ENCODE results near the gene ZNF48. TPM values are rescaled to one million over a fixed set of nuclear protein-coding genes. Genes with fewer than 3 reads are reported as not detected.

The ZNF48 gene
- total RNA-seq, 1 donor from 2014 or later, result 6.2 TPM

- Histone ChIP-seq H3K9me3 (no peaks in the 10 kb centered on the region), H3K27me3 (ENCODE audit: low read depth) (no peaks in the 10 kb centered on the region), H3K27ac (peak overlapping the region; percentile 81), H3K4me3 (peak overlapping the region; percentile 91), H3K36me3 (peaks cover 23% of the 10 kb centered on the region), H3K4me1 (peaks cover 36% of the 10 kb centered on the region)
- TF ChIP-seq CTCF (IDR thresholded peaks at IDR 0.05), result no peak
- DNase-seq (no peak), ATAC-seq (no peak)
- intact Hi-C loops (cut with DNase I), result no loop called here
Observed at GRCh38 chr16:30368792-30369090, 26.5 kb upstream of the ZNF48 start.

GRCh38 chr16:30369091-30369937 lies 25.9 kb upstream of the ZNF48 start:
- Histone ChIP-seq H3K4me1 (peaks cover 36% of the 10 kb centered on the region), H3K27ac (peak overlapping the region; percentile 81), H3K36me3 (peaks cover 17% of the 10 kb centered on the region), H3K4me3 (peak overlapping the region; percentile 91), H3K27me3 (ENCODE audit: low read depth) (no peaks in the 10 kb centered on the region), H3K9me3 (no peaks in the 10 kb centered on the region)
- ATAC-seq (no peak), DNase-seq (no peak)
- TF ChIP-seq CTCF (IDR thresholded peaks at IDR 0.05), result no peak
- intact Hi-C loops (cut with DNase I), result no loop called here

GRCh38 chr16:30369938-30370455 lies 25.2 kb upstream of the ZNF48 start:
- Histone ChIP-seq H3K4me1 (peaks cover 36% of the 10 kb centered on the region), H3K9me3 (no peaks in the 10 kb centered on the region), H3K36me3 (peaks cover 11% of the 10 kb centered on the region), H3K27me3 (ENCODE audit: low read depth) (no peaks in the 10 kb centered on the region), H3K4me3 (peak overlapping the region; percentile 91), H3K27ac (peak overlapping the region; percentile 81)
- DNase-seq, result no peak
- TF ChIP-seq CTCF (IDR thresholded peaks at IDR 0.05), result no peak
- no peak for ATAC-seq
- intact Hi-C loops (cut with DNase I), result no loop called here

- H3K27ac ChIP-seq, result peak within 1 kb of the TSS; percentile 81
- DNase-seq, result peak; percentile 96
- peak; percentile 94 to 95 for ATAC-seq
- H3K9me3 ChIP-seq, result no peaks in the 10 kb centered on the region
- H3K36me3 ChIP-seq, result peaks cover 4% of the 10 kb centered on the region
- no peaks in the 10 kb centered on the region for H3K27me3 ChIP-seq (ENCODE audit: low read depth)
- intact Hi-C loops (cut with DNase I), result no loop called here
- H3K4me3 ChIP-seq, result peak within 1 kb of the TSS; percentile 91
- peaks cover 36% of the 10 kb centered on the region for H3K4me1 ChIP-seq
- peak; percentile 32 for TF ChIP-seq CTCF (IDR thresholded peaks at IDR 0.05)
Observed at GRCh38 chr16:30370456-30371247, 24.6 kb upstream of the ZNF48 start, which contains the start of gene TBC1D10B. Gene TBC1D10B, minus strand, starts transcription at chr16:30370494. Its CDS starts 311 bp downstream, at chr16:30370183.

- peak overlapping the region; percentile 52 for H3K4me3 ChIP-seq
Observed at GRCh38 chr16:30371248-30371816, 23.9 kb upstream of the ZNF48 start.

More at GRCh38 chr16:30371248-30371816, 23.9 kb upstream of the ZNF48 start:
- H3K9me3 ChIP-seq, result no peaks in the 10 kb centered on the region
- peaks cover 36% of the 10 kb centered on the region for H3K4me1 ChIP-seq
- no peaks in the 10 kb centered on the region for H3K27me3 ChIP-seq (ENCODE audit: low read depth)
- ATAC-seq, result no peak
- H3K36me3 ChIP-seq, result no peaks in the 10 kb centered on the region
- H3K27ac ChIP-seq, result peak overlapping the region; percentile 78
- TF ChIP-seq CTCF (IDR thresholded peaks at IDR 0.05), result no peak
- intact Hi-C loops (cut with DNase I), result no loop called here
- DNase-seq, result no peak
